ENCODE results near the gene MRAP2. TPM values are rescaled to one million over a fixed set of nuclear protein-coding genes. Genes with fewer than 3 reads are reported as not detected.

Gene MRAP2
- total RNA-seq, 1 donor from 2014 or later = 0.26 TPM

DNA sequence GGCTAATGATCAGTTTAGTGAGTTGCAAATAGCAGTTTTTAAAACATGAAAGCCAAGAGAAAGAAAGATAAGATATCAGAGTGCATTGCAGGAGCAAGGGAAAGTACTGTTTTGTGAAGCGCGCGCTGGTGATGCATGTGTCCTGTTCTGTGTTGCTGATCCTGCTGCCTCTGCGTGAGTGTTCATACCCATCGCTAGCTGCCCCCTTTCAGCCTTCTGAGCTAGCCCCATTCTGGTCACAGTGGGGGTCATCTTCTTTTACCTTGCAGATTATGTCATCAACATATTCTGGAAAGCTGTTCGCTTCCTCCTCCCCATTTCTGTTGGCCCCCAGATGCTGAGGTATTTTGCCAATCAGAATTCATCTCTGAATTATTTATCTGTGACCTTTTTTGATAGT lies 1.9 kb downstream of the MRAP2 start:
- no peak for FAIRE-seq
- DNase-seq (ENCODE audit: low read depth) = no peak
- TF ChIP-seq CTCF (IDR thresholded peaks at IDR 0.05; ENCODE audit: insufficient read depth, low read length, severe bottlenecking) = no peak
- Histone ChIP-seq H3K36me3 (ENCODE audit: control insufficient read depth, insufficient read depth, low read length) (no peaks in the 10 kb centered on the region), H3K4me3 (ENCODE audit: low read depth, low read length) (no peak overlapping the region), H3K27me3 (ENCODE audit: control insufficient read depth, insufficient read depth, low read length) (no peaks in the 10 kb centered on the region)

- no peaks in the 10 kb centered on the region for H3K27me3 ChIP-seq (ENCODE audit: control insufficient read depth, insufficient read depth, low read length)
- no peaks in the 10 kb centered on the region for H3K36me3 ChIP-seq (ENCODE audit: control insufficient read depth, insufficient read depth, low read length)
- H3K4me3 ChIP-seq (ENCODE audit: low read depth, low read length) = no peak overlapping the region
- DNase-seq (ENCODE audit: low read depth) (no peak), FAIRE-seq (no peak)
- TF ChIP-seq CTCF (IDR thresholded peaks at IDR 0.05; ENCODE audit: insufficient read depth, low read length, severe bottlenecking) = no peak
Measured at GRCh38 chr6:84037425-84038089, 4.0 kb downstream of the MRAP2 start.

DNA sequence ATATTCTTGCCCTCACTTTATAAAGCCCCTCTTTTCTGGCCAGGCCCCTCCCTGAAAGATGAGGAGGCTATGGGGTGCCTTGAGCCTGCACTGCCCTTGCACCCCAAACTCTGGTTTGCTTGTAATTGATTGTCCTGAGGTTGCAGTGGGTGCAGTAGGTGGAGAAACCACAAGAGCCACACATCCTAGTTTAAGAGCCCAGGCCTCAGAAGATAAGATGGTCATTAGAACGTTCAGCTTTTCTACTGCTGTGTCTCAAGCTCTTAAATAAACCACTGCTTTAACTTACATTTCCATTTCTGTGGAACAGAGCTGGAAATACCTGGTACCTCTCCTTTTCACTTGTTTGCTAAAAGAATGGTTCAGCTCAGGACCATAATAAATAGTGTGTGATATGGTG lies 9.0 kb downstream of the MRAP2 start:
- Histone ChIP-seq H3K4me3 (ENCODE audit: low read depth, low read length) (no peak overlapping the region), H3K27me3 (ENCODE audit: control insufficient read depth, insufficient read depth, low read length) (no peaks in the 10 kb centered on the region), H3K36me3 (ENCODE audit: control insufficient read depth, insufficient read depth, low read length) (no peaks in the 10 kb centered on the region)
- DNase-seq (ENCODE audit: low read depth) (no peak), FAIRE-seq (no peak)
- no peak for TF ChIP-seq CTCF (IDR thresholded peaks at IDR 0.05; ENCODE audit: insufficient read depth, low read length, severe bottlenecking)

DNA sequence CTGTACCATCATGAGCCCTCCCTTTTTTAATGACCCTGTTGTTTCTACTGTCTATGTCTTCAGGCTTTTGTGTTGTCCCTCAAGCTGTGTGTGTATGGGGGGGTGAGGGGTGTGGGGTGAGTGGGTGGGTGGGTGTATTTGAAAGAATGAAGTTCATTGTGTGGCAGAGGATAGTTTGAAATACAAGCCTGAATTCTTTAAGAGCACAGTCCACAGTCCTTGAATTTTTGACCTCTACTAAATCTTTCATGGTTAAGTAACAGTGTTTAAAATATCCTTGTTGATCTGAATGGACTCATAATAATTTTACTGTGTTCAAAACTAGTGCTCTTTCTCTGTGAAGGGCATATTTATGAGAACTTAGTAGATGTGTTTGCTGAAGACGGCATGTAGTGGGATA lies 10.0 kb downstream of the MRAP2 start:
- Histone ChIP-seq H3K4me3 (ENCODE audit: low read depth, low read length) (no peak overlapping the region), H3K27me3 (ENCODE audit: control insufficient read depth, insufficient read depth, low read length) (no peaks in the 10 kb centered on the region), H3K36me3 (ENCODE audit: control insufficient read depth, insufficient read depth, low read length) (no peaks in the 10 kb centered on the region)
- no peak for FAIRE-seq
- no peak for DNase-seq (ENCODE audit: low read depth)
- TF ChIP-seq CTCF (IDR thresholded peaks at IDR 0.05; ENCODE audit: insufficient read depth, low read length, severe bottlenecking) = no peak

DNA sequence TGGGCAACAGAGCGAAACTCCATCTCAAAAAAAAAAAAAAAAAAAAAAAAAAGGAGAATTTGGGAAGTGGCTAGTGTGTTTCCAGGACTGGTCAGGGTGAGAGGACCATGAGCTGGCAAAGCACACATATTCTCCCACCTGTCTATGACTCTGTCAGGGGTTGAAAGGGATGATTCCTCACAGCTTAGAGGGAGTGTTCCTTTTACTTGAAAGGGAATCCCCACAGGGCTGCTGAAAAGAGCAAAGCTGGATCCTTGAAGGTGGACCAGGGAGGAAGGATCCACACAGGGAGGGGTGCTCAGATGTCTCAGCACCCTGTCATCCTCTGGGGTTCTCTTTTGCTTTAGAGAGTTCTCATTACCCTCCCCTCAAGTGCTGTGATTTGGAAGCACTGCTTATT lies 13.2 kb downstream of the MRAP2 start:
- DNase-seq (ENCODE audit: low read depth) = no peak
- FAIRE-seq = no peak
- H3K36me3 ChIP-seq (ENCODE audit: control insufficient read depth, insufficient read depth, low read length) = no peaks in the 10 kb centered on the region

More for the DNA sequence above, 13.2 kb downstream of the MRAP2 start:
- Histone ChIP-seq H3K27me3 (ENCODE audit: control insufficient read depth, insufficient read depth, low read length) (no peaks in the 10 kb centered on the region), H3K4me3 (ENCODE audit: low read depth, low read length) (no peak overlapping the region)
- no peak for TF ChIP-seq CTCF (IDR thresholded peaks at IDR 0.05; ENCODE audit: insufficient read depth, low read length, severe bottlenecking)
